Adrenal gland (tissue), 5 donors: ENCODE results near the gene TMEM11.

Experiments
- CTCF ChIP-seq, 6 experiments: fragments of 450-650 bp in 4 of 6; fragments of 200-600 bp in 2 of 6; sonication (generic) in 1 of 6; IDR thresholded peaks; 1 replicate in 5 of 6; 2 replicates in 1 of 6; pipeline versions ENCODE4 v1.5.1 to v1.8.0; 2016 to 2021; ENCODE audit warnings: antibody characterized with exemption in 6 of 6, mild to moderate bottlenecking in 2 of 6, moderate library complexity in 1 of 6
- POLR2A ChIP-seq, 2 donors: fragments of 450-650 bp; IDR thresholded peaks; one replicate each; pipeline ENCODE4 v1.6.1; 2017; ENCODE audit warnings: antibody characterized with exemption in 2 of 2, mild to moderate bottlenecking in 2 of 2, moderate library complexity in 1 of 2
- donor health status: DM: no; HTN: no; CAD: no.

GRCh38 chr17:21168555-21168865, 45.5 kb downstream of the TMEM11 start:
- TF ChIP-seq CTCF (IDR thresholded peaks at IDR 0.05) (no peak), POLR2A (IDR thresholded peaks at IDR 0.05) (no peak)
